Lung (tissue), 16 donors: ENCODE results near the gene TBC1D8. TPM values are rescaled to one million over a fixed set of nuclear protein-coding genes. Genes with fewer than 3 reads are reported as not detected.

Experiments
- ATAC-seq: fragments of 200-7000 bp; cut with Tn5 transposase; one replicate; pipeline ENCODE4 v1.9.1; 2020; ENCODE audit warnings: moderate number of reproducible peaks; ENCODE audit not compliant: insufficient read depth, low FRiP score
- DNase-seq, 3 donors: peaks; one replicate each; pipeline ENCODE4 v3.0.0-alpha.2; 2013 to 2017
- H3K27ac ChIP-seq, 2 donors: one replicate each; pipeline ENCODE4 v1.5.1; 2013; ENCODE audit warnings: mild to moderate bottlenecking in 2 of 2, moderate library complexity in 2 of 2, control low read depth in 1 of 2, inconsistent platforms in 1 of 2, low read depth in 1 of 2, low read length in 1 of 2
- H3K27me3 ChIP-seq, 3 donors: one replicate each; pipeline ENCODE4 v1.5.1; 2013; ENCODE audit warnings: low read length in 2 of 3; ENCODE audit not compliant: control insufficient read depth in 3 of 3, insufficient read depth in 3 of 3
- H3K36me3 ChIP-seq, 4 donors: one replicate each; pipeline ENCODE4 v1.5.1; 2013; ENCODE audit warnings: low read length in 4 of 4, mild to moderate bottlenecking in 1 of 4, moderate library complexity in 1 of 4; ENCODE audit not compliant: control insufficient read depth in 4 of 4, insufficient read depth in 4 of 4
- H3K4me1 ChIP-seq, 5 donors: one replicate each; pipeline ENCODE4 v1.5.1; 2013; ENCODE audit warnings: low read length in 5 of 5, mild to moderate bottlenecking in 2 of 5, moderate library complexity in 1 of 5; ENCODE audit not compliant: control insufficient read depth in 5 of 5, insufficient read depth in 5 of 5
- H3K4me3 ChIP-seq: one replicate; pipeline ENCODE4 v1.5.1; 2013; ENCODE audit warnings: mild to moderate bottlenecking, control low read depth, moderate library complexity
- H3K9ac ChIP-seq, 2 donors: one replicate each; pipeline ENCODE4 v1.5.1; 2013; ENCODE audit warnings: low read length in 2 of 2, control low read depth in 1 of 2; ENCODE audit not compliant: insufficient read depth in 1 of 2
- H3K9me3 ChIP-seq, 4 donors: one replicate each; pipeline ENCODE4 v1.5.1; 2013; ENCODE audit warnings: low read length in 3 of 4, mild to moderate bottlenecking in 1 of 4, moderate library complexity in 1 of 4; ENCODE audit not compliant: control insufficient read depth in 4 of 4, insufficient read depth in 3 of 4
- CTCF ChIP-seq: IDR thresholded peaks from 2 replicates; pipeline ENCODE4 v1.5.1; 2012; ENCODE audit warnings: mild to moderate bottlenecking; ENCODE audit errors: control extremely low read depth, extremely low read depth
- WGBS, 2 donors: extraction: QIAGEN DNeasy Blood & Tissue Kit; methylation state at CpG; one replicate each; pipeline ENCODE4 v1.1.7; 2013; 5-methylcytosine and 5-hydroxymethylcytosine counted together
- long read RNA-seq, 5 donors: transcript quantifications; one replicate each; lab custom pipeline, GENCODE V29; 2026
- polyA plus RNA-seq, 2 donors: library from polyadenylated mRNA; stranded (reverse); fragments of 200-250 nt; gene quantifications; one replicate each; pipeline ENCODE4 v1.2.1, GENCODE V29; 2013
- total RNA-seq, 2 donors: library from RNA; depleted of rRNA in 1 of 2; stranded (reverse); fragments of >200 nt in 1 of 2; gene quantifications; one replicate each; pipeline ENCODE4 v1.2.1, GENCODE V29; 2014 to 2021
- donor health status: control.
- donor health status: control.
- donor health status: Bipolar disorder and iron deficiency.
- donor health status: healthy.
- donor health status: DM: yes; HTN: yes; CAD: no.

The TBC1D8 gene
- total RNA-seq: 10 to 100 TPM; 35.4 to 40.7 TPM
- 10 to 100 TPM; 15.8 to 24.1 TPM for polyA plus RNA-seq
- long read RNA-seq, donor 1: 0 reads
- long read RNA-seq, donor 2, partial matches to known transcripts: 5 of 5 reads
- long read RNA-seq, donor 2, other reads (novel, unspliced or antisense): 0 of 5 reads
- long read RNA-seq, donor 3, partial matches to known transcripts: 7 of 8 reads
- long read RNA-seq, donor 3, other reads (novel, unspliced or antisense): 0 of 8 reads
- long read RNA-seq, donor 4, partial matches to known transcripts: 5 of 5 reads
- long read RNA-seq, donor 4, other reads (novel, unspliced or antisense): 0 of 5 reads
- long read RNA-seq, donor 5: 0 reads

- 0% methylated on average over 27 to 81 of the region's 81 CpGs for WGBS, 2 donors
- Histone ChIP-seq H3K27ac (peak within 1 kb of the TSS; percentile 80 to 93), H3K36me3 (no peaks in the 10 kb centered on the region), H3K4me3 (peak within 1 kb of the TSS; percentile 88), H3K4me1 (peaks cover 0 to 31% (median 12%) of the 10 kb centered on the region in 5 donors), H3K9ac (peak within 1 kb of the TSS; percentile 7 to 72), H3K27me3 (no peaks in the 10 kb centered on the region), H3K9me3 (no peaks in the 10 kb centered on the region)
- ATAC-seq: peak; percentile 90
- no peak for TF ChIP-seq CTCF
- DNase-seq: peak; percentile 91 to 94 (median 93)
Measured at GRCh38 chr2:101151146-101151858, at the start of gene TBC1D8. TBC1D8 (minus strand) TSS chr2:101151382; CDS start chr2:101151253, 129 bp downstream.

- no peak for TF ChIP-seq CTCF
Measured at GRCh38 chr2:101200676-101201075, 49.5 kb upstream of the TBC1D8 start.

GRCh38 chr2:101199251-101199791, 48.1 kb upstream of the TBC1D8 start:
- Histone ChIP-seq H3K4me1 (no peaks in the 10 kb centered on the region), H3K27ac (no peak overlapping the region), H3K36me3 (no peaks in the 10 kb centered on the region), H3K9me3 (no peaks in the 10 kb centered on the region), H3K4me3 (no peak overlapping the region), H3K9ac (no peak overlapping the region), H3K27me3 (no peaks in the 10 kb centered on the region)
- peak in 1 of 3 donors; percentile 31 for DNase-seq
- no peak for ATAC-seq
- 62 to 64% methylated on average over 7 of the region's 7 CpGs for WGBS, 2 donors
- TF ChIP-seq CTCF: no peak

More at GRCh38 chr2:101200676-101201075, 49.5 kb upstream of the TBC1D8 start:
- 62 to 84% methylated on average over 2 of the region's 2 CpGs for WGBS, 2 donors
- Histone ChIP-seq H3K36me3 (no peaks in the 10 kb centered on the region), H3K4me3 (no peak overlapping the region), H3K9me3 (no peaks in the 10 kb centered on the region), H3K9ac (no peak overlapping the region), H3K27ac (no peak overlapping the region), H3K4me1 (no peaks in the 10 kb centered on the region), H3K27me3 (no peaks in the 10 kb centered on the region)
- ATAC-seq (no peak), DNase-seq (no peak)
